22Rv1 (cell line): ENCODE data around the gene PXMP4.

ENCODE experiments used
- CTCF ChIP-seq: fragments of 450-650 bp; IDR thresholded peaks from 2 replicates; pipeline ENCODE4 v1.5.1; 2017; ENCODE audit warnings: mild to moderate bottlenecking
- ZFX ChIP-seq: fragments of 450-650 bp; IDR thresholded peaks from 2 replicates; pipeline ENCODE4 v1.6.1; 2017; ENCODE audit warnings: antibody characterized with exemption, borderline replicate concordance

- TF ChIP-seq CTCF (no peak), ZFX (no peak)
These were observed 30.6 kb downstream of the PXMP4 start for GRCh38 chr20:33689493-33689892.
